Heart left ventricle (tissue), 16 donors: ENCODE data around the gene KRT35. TPM values are rescaled to one million over a fixed set of nuclear protein-coding genes. Genes with fewer than 3 reads are reported as not detected.

ENCODE experiments used
- ATAC-seq, 4 donors: fragments of 200-7000 bp; cut with Tn5 transposase; one replicate each; pipeline ENCODE4 v1.9.1; 2020 to 2022; ENCODE audit warnings: moderate library complexity in 4 of 4, mild to moderate bottlenecking in 3 of 4, moderate number of reproducible peaks in 1 of 4
- DNase-seq, 5 donors: peaks; one replicate each; pipeline ENCODE4 v3.0.0-alpha.2; 2020
- H3K27ac ChIP-seq, 12 donors: fragments of 200-600 bp; sonication (generic) in 4 of 12; one replicate each; pipeline versions ENCODE4 v1.5.0 to v1.8.0; 2016 to 2022; ENCODE audit warnings: mild to moderate bottlenecking in 2 of 12
- H3K27me3 ChIP-seq, 9 donors: fragments of 200-600 bp; sonication (generic) in 2 of 9; one replicate each; pipeline versions ENCODE4 v1.5.1 to v1.8.0; 2016 to 2022; ENCODE audit warnings: mild to moderate bottlenecking in 3 of 9
- H3K36me3 ChIP-seq, 9 donors: fragments of 200-600 bp; sonication (generic) in 2 of 9; one replicate each; pipeline versions ENCODE4 v1.5.0 to v1.8.0; 2018 to 2022; ENCODE audit warnings: mild to moderate bottlenecking in 2 of 9
- H3K4me1 ChIP-seq, 12 donors: fragments of 200-600 bp; sonication (generic) in 4 of 12; one replicate each; pipeline versions ENCODE4 v1.5.0 to v1.8.0; 2016 to 2022; ENCODE audit warnings: mild to moderate bottlenecking in 3 of 12
- H3K4me3 ChIP-seq, 12 donors: fragments of 200-600 bp; sonication (generic) in 4 of 12; one replicate each; pipeline versions ENCODE4 v1.5.0 to v1.8.0; 2017 to 2022; ENCODE audit warnings: mild to moderate bottlenecking in 9 of 12, moderate library complexity in 4 of 12
- H3K9me3 ChIP-seq, 12 donors: fragments of 200-600 bp; sonication (generic) in 4 of 12; one replicate each; pipeline versions ENCODE4 v1.5.0 to v1.8.0; 2016 to 2022; ENCODE audit warnings: mild to moderate bottlenecking in 1 of 12
- CTCF ChIP-seq, 12 donors: fragments of 200-600 bp; sonication (generic) in 4 of 12; IDR thresholded peaks; one replicate each; pipeline versions ENCODE4 v1.5.0 to v1.8.0; 2018 to 2022; ENCODE audit warnings: antibody characterized with exemption in 12 of 12, mild to moderate bottlenecking in 5 of 12
- POLR2A ChIP-seq, 2 donors: fragments of 450-650 bp; IDR thresholded peaks; one replicate each; pipeline ENCODE4 v1.6.1; 2017; ENCODE audit warnings: antibody characterized with exemption in 2 of 2, mild to moderate bottlenecking in 2 of 2, moderate library complexity in 2 of 2
- WGBS, 4 donors: extraction: QIAGEN DNeasy Blood & Tissue Kit in 2 of 4; methylation state at CpG; one replicate each; pipeline versions ENCODE4 v1.1.5 to v1.1.7; 2013 to 2018; 5-methylcytosine and 5-hydroxymethylcytosine counted together
- intact Hi-C, 10 donors: fragments of 100-400 bp; cut with DNase I; formaldehyde crosslinking; loops; one replicate each; pipeline versions ENCODE4 v1.11.1 to v1.14.2; 2022
- polyA plus RNA-seq, 2 donors: library from polyadenylated mRNA; stranded (reverse); fragments of 200-250 nt; gene quantifications; one replicate each; pipeline ENCODE4 v1.2.3, GENCODE V29; 2013
- total RNA-seq, 9 donors: library from RNA; depleted of rRNA in 2 of 9; stranded (reverse); fragments of >200 nt in 2 of 9; fragmentation: NEBNext Ultra II Directional in 3 of 9; extraction: Animal tissue kit (Norgen Biotek cat#: 25700) in 3 of 9; gene quantifications; one replicate each; pipeline versions ENCODE4 v1.1.0 to v1.2.4, GENCODE V29; 2016 to 2023
- donor health status: ischemic (EF 13 %, LVEDD 7.1; RV severe dilation, severe dysfunction).
- donor health status: healthy with polysubstance abuse.
- donor health status: DM: no; HTN: yes; CAD: no.
- donor health status: DM: no; HTN: no; CAD: no.
- donor health status: ischemic (EF 25% LVEDD 6.9; RV normal size, moderate dysfunction).
- donor health status: ischemic (EF 25% LVEDD 5.7; RV mildly dilated, moderate dysfunction).
- donor health status: healthy.
- donor health status: DM: yes; HTN: yes; CAD: no.
- donor health status: ischemic (EF 35%, LVEDD 5.7; RV mildly dilated, moderate dysfunction).
- donor health status: nonischemic (EF 11% LVEDD 7.7; RV severe dilation, severe dysfunction).
- donor health status: DM: yes; HTN: yes; CAD: no.
- donor health status: PGD.
- donor health status: ischemic (EF 29% LVEDD 5.4; RV normal size, mild dysfunction).
- donor health status: nonischemic (EF 23%, LVEDD 6.1; RV moderate dilation, normal function).

KRT35 gene
- total and polyA plus RNA-seq, 11 donors = not detected

- no peaks in the 10 kb centered on the region for H3K9me3 ChIP-seq
- H3K36me3 ChIP-seq = no peaks in the 10 kb centered on the region
- 75 to 86% (median 82%) methylated on average over 9 of the region's 9 CpGs for WGBS, 4 donors
- H3K4me3 ChIP-seq = no peak overlapping the region
- no peak overlapping the region for H3K27ac ChIP-seq
- no peak for ATAC-seq
- TF ChIP-seq POLR2A (IDR thresholded peaks at IDR 0.05) (no peak), CTCF (IDR thresholded peaks at IDR 0.05) (no peak)
- H3K27me3 ChIP-seq = peaks cover 0 to 11% (median 0%) of the 10 kb centered on the region in 9 donors
- intact Hi-C loops = loop anchor here in 1 of 10 donors (2.0 kb wide), 1 partner anchor 66 kb away; no protein-coding TSS in a partner anchor
- DNase-seq = no peak
- H3K4me1 ChIP-seq = peaks cover 0 to 5% (median 0%) of the 10 kb centered on the region in 12 donors
Measured at GRCh38 chr17:41503202-41503601, 22.3 kb upstream of the KRT35 start.

GRCh38 chr17:41500131-41500911 lies 19.4 kb upstream of the KRT35 start:
- H3K4me3 ChIP-seq = no peak overlapping the region
- DNase-seq (no peak), ATAC-seq (no peak)
- no peaks in the 10 kb centered on the region for H3K36me3 ChIP-seq
- TF ChIP-seq CTCF (IDR thresholded peaks at IDR 0.05) = no peak
- no peak for TF ChIP-seq POLR2A (IDR thresholded peaks at IDR 0.05)
- intact Hi-C loops = no loop called here
- WGBS, 4 donors = 57 to 71% (median 59%) methylated on average over 15 of the region's 15 CpGs
- H3K27me3 ChIP-seq = peaks cover 0 to 11% (median 0%) of the 10 kb centered on the region in 9 donors
- peaks cover 0 to 24% (median 0%) of the 10 kb centered on the region in 12 donors for H3K4me1 ChIP-seq
- no peak overlapping the region for H3K27ac ChIP-seq
- no peaks in the 10 kb centered on the region for H3K9me3 ChIP-seq

GRCh38 chr17:41499714-41500113 lies 18.8 kb upstream of the KRT35 start:
- Histone ChIP-seq H3K27me3 (peaks cover 0 to 11% (median 0%) of the 10 kb centered on the region in 9 donors), H3K36me3 (no peaks in the 10 kb centered on the region), H3K27ac (no peak overlapping the region), H3K9me3 (no peaks in the 10 kb centered on the region), H3K4me3 (no peak overlapping the region), H3K4me1 (peaks cover 0 to 24% (median 0%) of the 10 kb centered on the region in 12 donors)
- intact Hi-C loops = loop anchor here in 4 of 10 donors (5.0 to 10.0 kb wide), 3 partner anchors 95 to 595 kb away; no protein-coding TSS in a partner anchor
- ATAC-seq (no peak), DNase-seq (no peak)
- TF ChIP-seq CTCF (IDR thresholded peaks at IDR 0.05) (no peak), POLR2A (IDR thresholded peaks at IDR 0.05) (no peak)
- WGBS, 4 donors = 76 to 91% (median 79%) methylated on average over 5 of the region's 5 CpGs

GRCh38 chr17:41498276-41498675 lies 17.3 kb upstream of the KRT35 start:
- peaks cover 0 to 7% (median 0%) of the 10 kb centered on the region in 9 donors for H3K27me3 ChIP-seq
- H3K4me3 ChIP-seq = no peak overlapping the region
- intact Hi-C loops = loop anchor here in 4 of 10 donors (5.0 to 10.0 kb wide), 3 partner anchors 93 to 593 kb away; no protein-coding TSS in a partner anchor
- TF ChIP-seq POLR2A (IDR thresholded peaks at IDR 0.05) (no peak), CTCF (IDR thresholded peaks at IDR 0.05) (no peak)
- DNase-seq = no peak
- H3K36me3 ChIP-seq = no peaks in the 10 kb centered on the region
- no peaks in the 10 kb centered on the region for H3K9me3 ChIP-seq
- H3K4me1 ChIP-seq = peaks cover 0 to 27% (median 0%) of the 10 kb centered on the region in 12 donors
- WGBS, 4 donors = 61 to 68% (median 65%) methylated on average over 6 of the region's 6 CpGs
- H3K27ac ChIP-seq = peak overlapping the region in 1 of 12 donors; percentile 86
- peak in 2 of 4 donors; percentile 14 to 33 for ATAC-seq
